Measurements from ENCODE around the gene ETFDH. TPM values are rescaled to one million over a fixed set of nuclear protein-coding genes. Genes with fewer than 3 reads are reported as not detected.

The ETFDH gene
- total and polyA plus RNA-seq, 10 of the 15 experiments (the other 5 are each of a cell fraction or from before 2014, with no cell fraction given), result 10.9 to 30.4 (median 20.6) TPM

DNA sequence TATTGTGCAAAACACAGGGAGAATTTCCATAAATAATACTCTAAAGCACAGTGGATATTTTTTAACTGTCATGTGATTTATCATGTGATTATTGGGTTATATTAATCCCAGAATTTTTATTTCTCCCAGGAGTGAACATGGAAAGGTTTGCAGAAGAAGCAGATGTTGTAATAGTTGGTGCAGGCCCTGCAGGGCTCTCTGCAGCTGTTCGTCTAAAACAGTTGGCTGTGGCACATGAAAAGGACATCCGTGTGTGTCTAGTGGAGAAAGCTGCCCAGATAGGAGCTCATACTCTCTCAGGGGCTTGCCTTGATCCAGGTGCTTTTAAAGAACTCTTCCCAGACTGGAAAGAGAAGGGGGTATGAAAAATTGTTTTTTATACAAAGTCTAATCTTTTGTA, 10.0 kb downstream of the ETFDH start (continued):
- TF ChIP-seq, protein P1, sequence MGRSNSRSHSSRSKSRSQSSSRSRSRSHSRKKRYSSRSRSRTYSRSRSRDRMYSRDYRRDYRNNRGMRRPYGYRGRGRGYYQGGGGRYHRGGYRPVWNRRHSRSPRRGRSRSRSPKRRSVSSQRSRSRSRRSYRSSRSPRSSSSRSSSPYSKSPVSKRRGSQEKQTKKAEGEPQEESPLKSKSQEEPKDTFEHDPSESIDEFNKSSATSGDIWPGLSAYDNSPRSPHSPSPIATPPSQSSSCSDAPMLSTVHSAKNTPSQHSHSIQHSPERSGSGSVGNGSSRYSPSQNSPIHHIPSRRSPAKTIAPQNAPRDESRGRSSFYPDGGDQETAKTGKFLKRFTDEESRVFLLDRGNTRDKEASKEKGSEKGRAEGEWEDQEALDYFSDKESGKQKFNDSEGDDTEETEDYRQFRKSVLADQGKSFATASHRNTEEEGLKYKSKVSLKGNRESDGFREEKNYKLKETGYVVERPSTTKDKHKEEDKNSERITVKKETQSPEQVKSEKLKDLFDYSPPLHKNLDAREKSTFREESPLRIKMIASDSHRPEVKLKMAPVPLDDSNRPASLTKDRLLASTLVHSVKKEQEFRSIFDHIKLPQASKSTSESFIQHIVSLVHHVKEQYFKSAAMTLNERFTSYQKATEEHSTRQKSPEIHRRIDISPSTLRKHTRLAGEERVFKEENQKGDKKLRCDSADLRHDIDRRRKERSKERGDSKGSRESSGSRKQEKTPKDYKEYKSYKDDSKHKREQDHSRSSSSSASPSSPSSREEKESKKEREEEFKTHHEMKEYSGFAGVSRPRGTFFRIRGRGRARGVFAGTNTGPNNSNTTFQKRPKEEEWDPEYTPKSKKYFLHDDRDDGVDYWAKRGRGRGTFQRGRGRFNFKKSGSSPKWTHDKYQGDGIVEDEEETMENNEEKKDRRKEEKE (IDR thresholded peaks at IDR 0.05), result no peak
- TF ChIP-seq TCF12 (IDR thresholded peaks at IDR 0.05; ENCODE audit: low read depth, low read length) (no peak), GATAD2B (conservative IDR thresholded peaks at IDR 0.05; ENCODE audit: low read depth) (no peak), ZZZ3 (IDR thresholded peaks at IDR 0.05; ENCODE audit: control insufficient read depth, insufficient read length, low read depth) (no peak)

DNA sequence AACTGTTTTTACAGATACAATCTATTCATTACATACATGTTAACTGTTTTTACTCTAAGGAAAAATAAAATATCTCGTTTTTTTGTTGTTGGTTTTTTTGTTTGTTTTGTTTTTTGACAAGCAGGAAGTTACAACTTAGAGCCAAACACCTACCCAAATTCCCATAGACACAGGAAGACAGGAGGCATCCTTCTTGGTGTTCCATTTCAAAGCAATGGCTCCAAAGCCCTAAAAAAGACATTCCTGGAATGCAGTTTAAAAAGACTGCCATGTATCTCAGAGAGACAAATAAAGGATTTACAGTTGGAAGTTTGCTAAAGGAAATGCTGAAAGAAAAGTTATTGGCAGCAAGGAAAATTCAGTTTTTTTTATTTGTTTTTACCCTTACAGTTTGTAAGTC, 16.7 kb downstream of the ETFDH start:
- ChIA-PET RAD21 (ENCODE audit: unreplicated experiment) (no interaction called here), SMC1A (ENCODE audit: uncharacterized antibody, unreplicated experiment) (no interaction called here), POLR2A (interaction anchor here (0.7 kb wide), 1 partner anchor 329 kb away, joined by 4 read pairs; no protein-coding TSS in a partner anchor), CTCF (no interaction called here)
- Histone ChIP-seq H3K36me3 (ENCODE audit: control insufficient read depth in 2 of 2, insufficient read depth in 2 of 2, low read length in 1 of 2) (no peaks in the 10 kb centered on the region; a peak in 1 of 4 replicates), H3K4me1 (ENCODE audit: control insufficient read depth, insufficient read depth, low read length) (no peaks in the 10 kb centered on the region), H3K27me3 (replicated peaks in 1 of 2; ENCODE audit: control insufficient read depth in 2 of 2, insufficient read depth in 2 of 2, low read length in 1 of 2) (no peaks in the 10 kb centered on the region), H3K9ac (ENCODE audit: control insufficient read depth, insufficient read depth, low read length) (no peak overlapping the region), H3K27ac (ENCODE audit: control insufficient read depth, insufficient read depth) (no peak overlapping the region), H2AFZ (ENCODE audit: control insufficient read depth, low read depth, low read length) (no peak overlapping the region), H3K4me3 (no peak overlapping the region), H3K4me2 (ENCODE audit: control insufficient read depth, insufficient read depth) (no peak overlapping the region), H3K79me2 (ENCODE audit: control insufficient read depth, insufficient read depth, low read length) (no peaks in the 10 kb centered on the region), H3K9me3 (replicated peaks; ENCODE audit: control insufficient read depth, insufficient read depth, low read length) (no peaks in the 10 kb centered on the region), H4K20me1 (ENCODE audit: control insufficient read depth, insufficient read depth) (no peaks in the 10 kb centered on the region)
- no TSS peak for BruUV-seq (replicated peaks)
- WGBS (ENCODE audit: insufficient coverage, insufficient replicate concordance, low lambda C conversion rate, missing lambda C conversion rate), result 63% methylated on average over 1 of the region's 1 CpG
- in situ Hi-C loops (cut with MboI), result no loop called here
- no peak for ATAC-seq
- no peak for FAIRE-seq
- DNase-seq (ENCODE audit: low read depth, low spot score), result no peak
- intact Hi-C loops (cut with micrococcal nuclease; ENCODE audit: unreplicated experiment), result no loop called here
- TF ChIP-seq CHD4 (IDR thresholded peaks at IDR 0.05) (no peak), CBX3 (IDR thresholded peaks at IDR 0.05; ENCODE audit: borderline replicate concordance, low read depth) (no peak), IRF4 (IDR thresholded peaks at IDR 0.05; ENCODE audit: low read depth, low read length) (no peak), BMI1 (IDR thresholded peaks at IDR 0.05; ENCODE audit: borderline replicate concordance) (no peak), JUND (IDR thresholded peaks at IDR 0.05; ENCODE audit: low read depth, low read length) (no peak), MYC (IDR thresholded peaks at IDR 0.05; ENCODE audit: insufficient read depth, insufficient read length, insufficient replicate concordance, low read length, severe bottlenecking) (no peak), PML (IDR thresholded peaks at IDR 0.05; ENCODE audit: low read length) (no peak), BHLHE40 (IDR thresholded peaks at IDR 0.05; ENCODE audit: borderline replicate concordance in 1 of 2, low read depth in 2 of 2, low read length in 1 of 2) (no peak), MTA3 (IDR thresholded peaks at IDR 0.05; ENCODE audit: borderline replicate concordance, low read length) (no peak), SP1 (IDR thresholded peaks at IDR 0.05; ENCODE audit: low read depth, low read length) (no peak)
- TF ChIP-seq, protein P2, sequence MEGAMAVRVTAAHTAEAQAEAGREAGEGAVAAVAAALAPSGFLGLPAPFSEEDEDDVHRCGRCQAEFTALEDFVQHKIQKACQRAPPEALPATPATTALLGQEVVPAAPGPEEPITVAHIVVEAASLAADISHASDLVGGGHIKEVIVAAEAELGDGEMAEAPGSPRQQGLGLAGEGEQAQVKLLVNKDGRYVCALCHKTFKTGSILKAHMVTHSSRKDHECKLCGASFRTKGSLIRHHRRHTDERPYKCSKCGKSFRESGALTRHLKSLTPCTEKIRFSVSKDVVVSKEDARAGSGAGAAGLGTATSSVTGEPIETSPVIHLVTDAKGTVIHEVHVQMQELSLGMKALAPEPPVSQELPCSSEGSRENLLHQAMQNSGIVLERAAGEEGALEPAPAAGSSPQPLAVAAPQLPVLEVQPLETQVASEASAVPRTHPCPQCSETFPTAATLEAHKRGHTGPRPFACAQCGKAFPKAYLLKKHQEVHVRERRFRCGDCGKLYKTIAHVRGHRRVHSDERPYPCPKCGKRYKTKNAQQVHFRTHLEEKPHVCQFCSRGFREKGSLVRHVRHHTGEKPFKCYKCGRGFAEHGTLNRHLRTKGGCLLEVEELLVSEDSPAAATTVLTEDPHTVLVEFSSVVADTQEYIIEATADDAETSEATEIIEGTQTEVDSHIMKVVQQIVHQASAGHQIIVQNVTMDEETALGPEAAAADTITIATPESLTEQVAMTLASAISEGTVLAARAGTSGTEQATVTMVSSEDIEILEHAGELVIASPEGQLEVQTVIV (IDR thresholded peaks at IDR 0.05; ENCODE audit: borderline replicate concordance, partially characterized antibody), result no peak
- TF ChIP-seq, protein P3, sequence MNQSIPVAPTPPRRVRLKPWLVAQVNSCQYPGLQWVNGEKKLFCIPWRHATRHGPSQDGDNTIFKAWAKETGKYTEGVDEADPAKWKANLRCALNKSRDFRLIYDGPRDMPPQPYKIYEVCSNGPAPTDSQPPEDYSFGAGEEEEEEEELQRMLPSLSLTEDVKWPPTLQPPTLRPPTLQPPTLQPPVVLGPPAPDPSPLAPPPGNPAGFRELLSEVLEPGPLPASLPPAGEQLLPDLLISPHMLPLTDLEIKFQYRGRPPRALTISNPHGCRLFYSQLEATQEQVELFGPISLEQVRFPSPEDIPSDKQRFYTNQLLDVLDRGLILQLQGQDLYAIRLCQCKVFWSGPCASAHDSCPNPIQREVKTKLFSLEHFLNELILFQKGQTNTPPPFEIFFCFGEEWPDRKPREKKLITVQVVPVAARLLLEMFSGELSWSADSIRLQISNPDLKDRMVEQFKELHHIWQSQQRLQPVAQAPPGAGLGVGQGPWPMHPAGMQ (IDR thresholded peaks at IDR 0.05; ENCODE audit: borderline replicate concordance), result no peak
- TF ChIP-seq, protein P4, sequence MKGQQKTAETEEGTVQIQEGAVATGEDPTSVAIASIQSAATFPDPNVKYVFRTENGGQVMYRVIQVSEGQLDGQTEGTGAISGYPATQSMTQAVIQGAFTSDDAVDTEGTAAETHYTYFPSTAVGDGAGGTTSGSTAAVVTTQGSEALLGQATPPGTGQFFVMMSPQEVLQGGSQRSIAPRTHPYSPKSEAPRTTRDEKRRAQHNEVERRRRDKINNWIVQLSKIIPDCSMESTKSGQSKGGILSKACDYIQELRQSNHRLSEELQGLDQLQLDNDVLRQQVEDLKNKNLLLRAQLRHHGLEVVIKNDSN (IDR thresholded peaks at IDR 0.05; ENCODE audit: borderline replicate concordance, extremely low read length, insufficient read depth, low read depth, low read length), result no peak

Data from GM12878 (cell line).